GM19351 (cell line): ENCODE measurements around the gene PCYT2.

Experiments used
- ATAC-seq: cut with Tn5 transposase; IDR thresholded peaks from one replicate; pipeline ENCODE4 v1.9.1; 2021; ENCODE audit warnings: mild to moderate bottlenecking, moderate library complexity; ENCODE audit not compliant: unreplicated experiment

PCYT2 gene

GRCh38 chr17:81927653-81928543, 16.7 kb upstream of the PCYT2 start, which contains the start of gene MAFG:
MAFG (minus strand) TSS chr17:81927735; CDS start chr17:81923185, 4,550 bp downstream.
- peak; percentile 59 for ATAC-seq

- ATAC-seq = peak; percentile 19
Measured at GRCh38 chr17:81927152-81927652, 16.0 kb upstream of the PCYT2 start.

GRCh38 chr17:81926451-81927151, 15.4 kb upstream of the PCYT2 start:
- ATAC-seq = peak; percentile 20

GRCh38 chr17:81925860-81926450, 14.8 kb upstream of the PCYT2 start:
- ATAC-seq = no peak

GRCh38 chr17:81924557-81925532, 13.6 kb upstream of the PCYT2 start:
- ATAC-seq = no peak

GRCh38 chr17:81923302-81924260, 12.4 kb upstream of the PCYT2 start:
- no peak for ATAC-seq

GRCh38 chr17:81922566-81923301, 11.5 kb upstream of the PCYT2 start:
- no peak for ATAC-seq

- ATAC-seq = no peak
Measured at GRCh38 chr17:81921996-81922565, 10.9 kb upstream of the PCYT2 start.

- ATAC-seq = no peak
Measured at GRCh38 chr17:81921537-81921862, 10.3 kb upstream of the PCYT2 start.

- ATAC-seq = no peak
Measured at GRCh38 chr17:81920612-81921536, 9.7 kb upstream of the PCYT2 start.

GRCh38 chr17:81918832-81919545, 7.8 kb upstream of the PCYT2 start:
- ATAC-seq = no peak

GRCh38 chr17:81918333-81918669, 7.1 kb upstream of the PCYT2 start:
- peak; percentile 11 for ATAC-seq

- peak; percentile 73 for ATAC-seq
Measured at GRCh38 chr17:81917565-81918332, 6.5 kb upstream of the PCYT2 start, which contains the start of gene SIRT7. SIRT7 (minus strand) TSS chr17:81918176; CDS start chr17:81918131, 45 bp downstream.

- no peak for ATAC-seq
Measured at GRCh38 chr17:81916234-81917001, 5.2 kb upstream of the PCYT2 start.

GRCh38 chr17:81915331-81915730, 4.1 kb upstream of the PCYT2 start:
- ATAC-seq = no peak
